ENCODE results near the gene GNG7.

GRCh38 chr19:2653710-2654707 lies 48.5 kb downstream of the GNG7 start:
- TF ChIP-seq POLR2AphosphoS5 (IDR thresholded peaks at IDR 0.05; ENCODE audit: low read depth, low read length) (no peak), TAF1 (IDR thresholded peaks at IDR 0.05; ENCODE audit: borderline replicate concordance, low read depth, low read length) (no peak)
